GM15510 (cell line): ENCODE data around the gene CLGN.

Experiments
- POLR2A ChIP-seq: IDR thresholded peaks from 3 replicates; pipeline ENCODE4 v1.6.1; 2011; ENCODE audit warnings: borderline replicate concordance; ENCODE audit not compliant: insufficient read length; ENCODE audit errors: extremely low read depth

CLGN gene

DNA sequence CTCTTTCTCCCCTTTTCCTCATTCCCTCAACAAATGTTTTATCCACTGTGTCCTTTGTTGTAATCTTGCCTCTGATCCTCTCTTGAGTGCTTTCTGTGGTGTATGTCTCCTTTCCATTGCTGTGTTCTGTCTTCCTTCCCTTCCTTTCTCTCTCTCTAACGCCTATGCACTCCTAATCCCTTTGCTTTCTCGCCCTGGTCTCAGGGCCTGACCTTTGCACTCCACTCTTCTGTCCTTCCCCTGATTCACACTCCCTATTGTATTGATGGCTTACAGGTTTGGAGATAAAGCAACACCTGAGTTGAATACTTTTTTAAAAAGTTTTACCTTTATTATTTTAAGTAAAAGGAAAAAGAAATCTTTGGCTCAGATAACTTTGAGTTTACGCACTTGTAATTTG, 69.6 kb downstream of the CLGN start:
- TF ChIP-seq POLR2A: no peak

DNA sequence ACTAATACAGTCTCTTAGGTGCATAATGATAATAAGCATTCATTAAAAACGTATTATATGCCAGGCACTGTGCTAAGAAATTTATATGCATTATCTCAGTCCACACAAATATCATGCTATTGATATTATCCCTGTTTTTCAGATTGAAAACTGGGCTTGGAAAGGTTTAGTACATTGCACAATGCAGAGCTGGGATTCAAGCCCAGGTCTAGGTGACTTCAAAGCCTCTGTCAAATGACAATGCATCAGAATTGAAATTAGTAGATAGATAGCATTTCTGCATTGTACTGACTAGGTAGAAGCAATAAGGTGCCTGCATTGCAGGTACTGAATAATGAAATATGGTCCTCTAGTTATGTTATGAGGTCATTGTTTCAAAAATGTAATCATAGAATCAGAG, 72.2 kb downstream of the CLGN start:
- no peak for TF ChIP-seq POLR2A

- no peak for TF ChIP-seq POLR2A
Measured at GRCh38 chr4:140353786-140354185, 73.7 kb downstream of the CLGN start.

DNA sequence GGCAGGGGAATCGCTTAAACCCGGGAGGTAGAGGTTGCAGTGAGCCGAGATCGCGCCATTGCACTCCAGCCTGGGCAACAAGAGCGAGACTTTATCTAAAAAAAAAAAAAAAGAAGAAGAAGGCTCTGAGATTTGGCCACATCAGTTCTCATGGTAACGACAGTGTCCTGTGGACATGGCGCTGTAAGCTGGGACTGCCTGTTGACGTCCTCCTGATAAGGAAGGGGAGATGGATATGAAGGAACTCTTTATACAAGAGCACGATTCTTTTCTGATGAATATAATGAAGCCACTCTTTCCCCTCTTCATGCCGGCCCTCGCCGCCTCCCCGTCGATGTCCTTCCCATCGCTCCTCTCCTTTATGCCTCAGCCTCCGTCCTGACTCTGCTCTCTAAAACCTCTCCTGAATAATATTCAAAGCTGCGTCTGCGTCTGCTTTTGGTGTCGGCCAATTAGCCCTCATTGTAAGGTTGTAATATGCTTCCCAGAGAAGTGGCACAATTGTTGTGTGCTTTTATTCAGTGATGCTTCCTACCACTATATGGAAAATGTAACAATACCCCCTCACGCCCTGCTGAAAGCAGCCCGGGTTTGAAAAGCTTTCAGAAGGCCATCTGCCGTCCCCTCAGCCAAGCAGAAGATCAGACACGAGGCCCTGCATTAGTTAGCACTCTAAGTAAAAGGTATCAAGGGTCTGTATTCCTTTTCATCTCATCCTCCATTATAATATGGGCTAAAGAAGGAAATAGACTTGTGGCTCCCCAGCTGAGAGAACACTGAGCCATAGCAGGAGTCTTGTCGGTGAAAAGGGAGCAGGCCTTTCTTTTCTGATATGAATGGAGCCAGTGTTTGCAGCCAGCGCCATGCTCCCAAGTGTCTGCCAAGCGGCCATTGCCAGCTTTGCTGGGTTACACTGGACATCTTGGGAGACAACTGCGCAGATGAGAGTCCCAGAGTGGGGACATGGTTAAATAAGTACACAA, 76.1 kb downstream of the CLGN start:
- TF ChIP-seq POLR2A: no peak

GRCh38 chr4:140349816-140350215, 77.6 kb downstream of the CLGN start:
- no peak for TF ChIP-seq POLR2A

DNA sequence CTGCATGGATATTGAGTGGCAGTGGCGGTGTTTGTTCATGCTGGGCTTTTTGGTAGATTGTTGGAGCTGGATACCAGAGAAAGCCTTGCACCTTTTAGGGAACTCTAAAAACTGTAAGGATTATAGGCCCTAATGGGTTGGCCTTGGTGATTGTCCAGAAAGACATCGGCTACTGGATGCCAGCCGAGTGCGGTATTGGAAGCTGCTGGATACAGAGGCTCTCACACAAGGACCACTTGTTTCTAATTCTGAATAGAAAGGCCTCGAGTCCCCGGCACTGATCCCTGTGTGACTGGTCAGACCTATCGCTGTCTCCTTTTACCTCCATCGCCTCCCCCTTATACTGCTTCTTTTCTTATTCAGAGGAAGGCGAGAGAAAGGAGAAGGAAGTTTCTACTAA, 81.3 kb downstream of the CLGN start:
- no peak for TF ChIP-seq POLR2A

- no peak for TF ChIP-seq POLR2A
Measured at GRCh38 chr4:140344621-140345020, 82.8 kb downstream of the CLGN start.

- TF ChIP-seq POLR2A: no peak
Measured at GRCh38 chr4:140344101-140344500, 83.3 kb downstream of the CLGN start.

GRCh38 chr4:140343303-140343702, 84.1 kb downstream of the CLGN start:
- TF ChIP-seq POLR2A: no peak

DNA sequence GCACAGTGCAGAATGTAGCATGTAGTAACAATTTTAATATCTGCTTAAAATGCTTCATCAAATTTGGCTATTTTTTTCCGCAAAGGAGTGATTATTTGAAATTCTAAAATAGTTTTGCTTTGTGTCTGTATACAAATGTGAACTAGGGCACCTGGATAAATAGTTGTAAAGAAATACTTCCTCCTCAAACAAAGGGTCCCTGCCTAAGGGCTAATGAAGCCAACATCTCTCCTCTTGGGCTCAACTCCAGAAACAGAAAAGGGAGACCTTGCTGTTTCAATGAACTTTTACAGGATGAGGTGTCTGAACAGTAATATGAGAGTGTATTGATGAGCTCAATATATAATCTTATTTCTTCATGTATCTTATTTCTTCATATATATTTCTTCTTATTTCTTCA, 84.8 kb downstream of the CLGN start:
- no peak for TF ChIP-seq POLR2A
